WERI-Rb-1 (cell line): ENCODE data around the gene AKAP6.
"Not testable (repeated sequence)": the region's sequence is repeated elsewhere in the genome, so short reads cannot be mapped to it uniquely, and the experiment has no call there.

ENCODE experiments used
- DNase-seq: peaks from one replicate; pipeline ENCODE4 v3.0.0-alpha.2; 2020
- H3K27ac ChIP-seq: fragments of 250-450 bp; sonication (Bioruptor Pico); 2 replicates; pipeline ENCODE4 v1.5.1; 2020; ENCODE audit warnings: mild to moderate bottlenecking, moderate library complexity
- H3K27me3 ChIP-seq: fragments of 250-450 bp; sonication (Bioruptor Pico); 2 replicates; pipeline ENCODE4 v1.5.1; 2021; ENCODE audit warnings: mild to moderate bottlenecking, low read depth, moderate library complexity; ENCODE audit not compliant: insufficient read depth, severe bottlenecking
- H3K36me3 ChIP-seq: fragments of 250-450 bp; sonication (Bioruptor Pico); 2 replicates; pipeline ENCODE4 v1.5.1; 2020; ENCODE audit warnings: mild to moderate bottlenecking, moderate library complexity
- H3K4me3 ChIP-seq: 2 replicates; pipeline ENCODE4 v1.5.1; 2011; ENCODE audit warnings: low read depth, mild to moderate bottlenecking, control low read depth, low read length
- H3K9me3 ChIP-seq: fragments of 250-450 bp; sonication (Bioruptor Pico); 2 replicates; pipeline ENCODE4 v1.5.1; 2021; ENCODE audit warnings: mild to moderate bottlenecking, moderate library complexity; ENCODE audit not compliant: severe bottlenecking
- TF ChIP-seq, protein P1 (sequence below): IDR thresholded peaks from 2 replicates; pipeline ENCODE4 v1.5.1; 2011; ENCODE audit warnings: low read depth, mild to moderate bottlenecking, control low read depth, inconsistent platforms, low read length

AKAP6 gene

GRCh38 chr14:32457213-32457920 is 128.3 kb downstream of the AKAP6 start:
- TF ChIP-seq, protein P1, sequence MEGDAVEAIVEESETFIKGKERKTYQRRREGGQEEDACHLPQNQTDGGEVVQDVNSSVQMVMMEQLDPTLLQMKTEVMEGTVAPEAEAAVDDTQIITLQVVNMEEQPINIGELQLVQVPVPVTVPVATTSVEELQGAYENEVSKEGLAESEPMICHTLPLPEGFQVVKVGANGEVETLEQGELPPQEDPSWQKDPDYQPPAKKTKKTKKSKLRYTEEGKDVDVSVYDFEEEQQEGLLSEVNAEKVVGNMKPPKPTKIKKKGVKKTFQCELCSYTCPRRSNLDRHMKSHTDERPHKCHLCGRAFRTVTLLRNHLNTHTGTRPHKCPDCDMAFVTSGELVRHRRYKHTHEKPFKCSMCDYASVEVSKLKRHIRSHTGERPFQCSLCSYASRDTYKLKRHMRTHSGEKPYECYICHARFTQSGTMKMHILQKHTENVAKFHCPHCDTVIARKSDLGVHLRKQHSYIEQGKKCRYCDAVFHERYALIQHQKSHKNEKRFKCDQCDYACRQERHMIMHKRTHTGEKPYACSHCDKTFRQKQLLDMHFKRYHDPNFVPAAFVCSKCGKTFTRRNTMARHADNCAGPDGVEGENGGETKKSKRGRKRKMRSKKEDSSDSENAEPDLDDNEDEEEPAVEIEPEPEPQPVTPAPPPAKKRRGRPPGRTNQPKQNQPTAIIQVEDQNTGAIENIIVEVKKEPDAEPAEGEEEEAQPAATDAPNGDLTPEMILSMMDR: no peak
- Histone ChIP-seq H3K9me3 (no peaks in the 10 kb centered on the region), H3K36me3 (no peaks in the 10 kb centered on the region), H3K27me3 (no peaks in the 10 kb centered on the region), H3K4me3 (no peak overlapping the region), H3K27ac (no peak overlapping the region)
- no peak for DNase-seq

DNA sequence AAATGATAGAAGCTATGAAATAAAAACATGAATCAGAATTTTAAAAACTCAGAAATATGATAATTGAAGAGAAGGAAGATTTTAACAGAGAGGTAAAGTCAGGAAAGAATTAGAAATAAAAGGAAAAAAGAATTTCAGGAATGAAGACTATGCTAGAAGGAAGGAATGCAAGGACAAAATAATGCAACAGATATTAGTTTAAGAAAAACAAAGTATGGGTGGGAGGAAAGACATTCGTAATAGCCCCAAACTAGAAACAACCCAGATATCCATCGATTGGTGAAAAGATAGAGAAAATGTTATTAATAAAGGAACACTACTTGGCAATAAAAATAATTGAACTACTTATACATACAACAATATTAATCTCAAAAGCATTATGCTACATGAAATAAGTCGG is 129.6 kb downstream of the AKAP6 start:
- TF ChIP-seq, protein P1: no peak
- Histone ChIP-seq H3K36me3 (no peaks in the 10 kb centered on the region), H3K4me3 (no peak overlapping the region), H3K27ac (no peak overlapping the region), H3K27me3 (no peaks in the 10 kb centered on the region), H3K9me3 (no peaks in the 10 kb centered on the region)
- no peak for DNase-seq

DNA sequence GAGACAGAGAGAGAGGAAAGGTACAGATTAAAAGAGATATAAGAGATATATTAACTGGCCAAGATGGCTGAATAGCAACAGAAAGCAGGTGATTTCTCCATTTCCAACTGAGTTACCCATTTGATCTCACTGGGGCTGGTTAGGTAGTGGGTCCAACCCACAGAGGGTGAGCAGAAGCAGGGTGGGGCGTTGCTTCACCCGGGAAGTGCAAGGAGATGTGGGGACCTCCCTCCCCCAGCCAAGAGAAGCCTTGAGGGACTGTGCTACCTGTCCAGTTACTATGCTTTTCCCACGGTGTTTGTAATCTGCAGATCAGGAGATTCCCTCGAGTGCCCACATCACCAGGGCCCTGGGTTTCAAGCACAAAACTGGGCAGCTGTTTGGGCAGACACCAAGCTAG is 131.2 kb downstream of the AKAP6 start:
- Histone ChIP-seq H3K4me3 (no peak overlapping the region), H3K27me3 (no peaks in the 10 kb centered on the region), H3K36me3 (no peaks in the 10 kb centered on the region), H3K9me3 (no peaks in the 10 kb centered on the region), H3K27ac (no peak overlapping the region)
- TF ChIP-seq, protein P1: no peak
- DNase-seq: no peak

- not testable (repeated sequence) for DNase-seq, H3K27ac ChIP-seq, H3K27me3 ChIP-seq, H3K9me3 ChIP-seq, H3K36me3 ChIP-seq, H3K4me3 ChIP-seq
Measured at GRCh38 chr14:32462553-32462952, 133.5 kb downstream of the AKAP6 start.

- no peaks in the 10 kb centered on the region for H3K27me3 ChIP-seq
Measured at GRCh38 chr14:32468955-32469354, 139.9 kb downstream of the AKAP6 start.

DNA sequence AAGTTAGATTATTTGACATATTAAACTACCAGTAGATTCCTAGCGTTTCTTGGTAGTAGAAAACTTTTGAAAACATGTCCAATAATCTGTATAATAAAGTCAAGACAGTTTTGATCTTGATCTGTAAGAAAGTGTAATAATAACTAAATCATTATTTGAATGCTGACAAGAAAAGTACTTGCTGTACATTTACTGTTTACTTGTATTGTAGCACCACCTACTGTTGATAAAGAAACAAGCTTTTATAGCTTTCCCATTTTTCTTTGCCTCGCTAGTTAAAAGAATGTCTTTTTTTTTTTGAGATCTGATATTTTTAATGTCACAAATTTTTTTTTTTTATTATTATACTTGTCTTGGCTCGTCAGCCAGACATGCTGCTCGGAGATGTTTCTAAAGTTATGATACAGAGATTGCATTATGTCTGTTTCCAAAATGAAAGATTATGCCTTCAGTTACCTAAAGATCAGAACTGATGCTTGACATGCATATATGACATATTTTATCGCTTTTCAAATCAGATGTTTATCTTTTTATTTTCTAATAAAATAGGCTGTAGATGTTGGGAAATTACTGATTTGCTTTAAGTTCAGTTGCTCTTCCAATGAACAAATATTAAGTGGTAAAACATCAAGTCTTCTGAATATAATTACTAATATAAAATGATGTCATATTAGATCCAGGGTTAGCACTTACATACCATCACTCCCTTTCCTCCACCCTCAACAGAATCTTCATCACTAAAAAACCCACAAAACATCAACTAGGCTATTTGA is 140.5 kb downstream of the AKAP6 start:
- Histone ChIP-seq H3K4me3 (no peak overlapping the region), H3K27ac (no peak overlapping the region), H3K36me3 (no peaks in the 10 kb centered on the region), H3K9me3 (no peaks in the 10 kb centered on the region), H3K27me3 (no peaks in the 10 kb centered on the region)
- TF ChIP-seq, protein P1: peak; percentile 17; the same call in 1 of the 2 replicates
- no peak for DNase-seq

More at GRCh38 chr14:32468955-32469354, 139.9 kb downstream of the AKAP6 start:
- Histone ChIP-seq H3K9me3 (no peaks in the 10 kb centered on the region), H3K36me3 (no peaks in the 10 kb centered on the region), H3K27ac (no peak overlapping the region), H3K4me3 (no peak overlapping the region)
- TF ChIP-seq, protein P1: no peak
- DNase-seq: no peak
